ENCODE data around the gene PRKD2.
"Not testable (repeated sequence)": the region's sequence is repeated elsewhere in the genome, so short reads cannot be mapped to it uniquely, and the experiment has no call there.

PRKD2 gene

GRCh38 chr19:46634656-46635218, 82.2 kb downstream of the PRKD2 start:
- DNase-seq (ENCODE audit: low read depth in 1 of 2, low spot score in 1 of 2): no peak

GRCh38 chr19:46634045-46634655, 82.8 kb downstream of the PRKD2 start:
- DNase-seq (ENCODE audit: low read depth in 1 of 2, low spot score in 1 of 2): peak; percentile 90 to 91

- DNase-seq (ENCODE audit: low read depth in 1 of 2, low spot score in 1 of 2): no peak
Observed at GRCh38 chr19:46633130-46633529, 83.8 kb downstream of the PRKD2 start.

- no peak for DNase-seq (ENCODE audit: low read depth in 1 of 2, low spot score in 1 of 2)
Observed at GRCh38 chr19:46631481-46631880, 85.4 kb downstream of the PRKD2 start.

GRCh38 chr19:46630586-46631205, 86.2 kb downstream of the PRKD2 start:
- no peak for DNase-seq (ENCODE audit: low read depth in 1 of 2, low spot score in 1 of 2)

GRCh38 chr19:46629546-46630025, 87.3 kb downstream of the PRKD2 start:
- DNase-seq (ENCODE audit: low read depth in 1 of 2, low spot score in 1 of 2): no peak

GRCh38 chr19:46628970-46629369, 87.9 kb downstream of the PRKD2 start:
- not testable (repeated sequence) for DNase-seq (ENCODE audit: low read depth in 1 of 2, low spot score in 1 of 2)

- no peak for DNase-seq (ENCODE audit: low read depth in 1 of 2, low spot score in 1 of 2)
Observed at GRCh38 chr19:46626446-46626845, 90.5 kb downstream of the PRKD2 start.

GRCh38 chr19:46625731-46626130, 91.2 kb downstream of the PRKD2 start:
- no peak for DNase-seq (ENCODE audit: low read depth in 1 of 2, low spot score in 1 of 2)

GRCh38 chr19:46624958-46625661, 91.8 kb downstream of the PRKD2 start, which contains the start of gene PTGIR:
Gene PTGIR (minus strand): TSS chr19:46625089. CDS start chr19:46624225, 864 bp downstream.
- no peak for DNase-seq (ENCODE audit: low read depth in 1 of 2, low spot score in 1 of 2)

All from stimulated activated CD4-positive, alpha-beta T cell treated with anti-CD3 and anti-CD28 coated beads, Interleukin-15, amount 100 ng/mL, for 1 hour (primary cell).